Tibial nerve (tissue), 4 donors: ENCODE measurements around the gene PLA2G2A.

Experiments
- EP300 ChIP-seq, 2 donors: sonication (generic); formaldehyde crosslinking; IDR thresholded peaks; one replicate each; pipeline ENCODE4 v1.6.1; 2017; ENCODE audit warnings: antibody characterized with exemption in 2 of 2, mild to moderate bottlenecking in 1 of 2
- POLR2A ChIP-seq, 2 donors: fragments of 450-650 bp; IDR thresholded peaks; one replicate each; pipeline ENCODE4 v1.6.1; 2017; ENCODE audit warnings: antibody characterized with exemption in 2 of 2, mild to moderate bottlenecking in 2 of 2, moderate library complexity in 2 of 2
- TF ChIP-seq, protein P1 (sequence below), 5 experiments: fragments of 200-600 bp in 3 of 5; fragments of 450-650 bp in 2 of 5; sonication (generic) in 3 of 5; IDR thresholded peaks; one replicate each; pipeline ENCODE4 v1.5.1; 2016 to 2019; ENCODE audit warnings: antibody characterized with exemption in 5 of 5, mild to moderate bottlenecking in 3 of 5, moderate library complexity in 2 of 5

DNA sequence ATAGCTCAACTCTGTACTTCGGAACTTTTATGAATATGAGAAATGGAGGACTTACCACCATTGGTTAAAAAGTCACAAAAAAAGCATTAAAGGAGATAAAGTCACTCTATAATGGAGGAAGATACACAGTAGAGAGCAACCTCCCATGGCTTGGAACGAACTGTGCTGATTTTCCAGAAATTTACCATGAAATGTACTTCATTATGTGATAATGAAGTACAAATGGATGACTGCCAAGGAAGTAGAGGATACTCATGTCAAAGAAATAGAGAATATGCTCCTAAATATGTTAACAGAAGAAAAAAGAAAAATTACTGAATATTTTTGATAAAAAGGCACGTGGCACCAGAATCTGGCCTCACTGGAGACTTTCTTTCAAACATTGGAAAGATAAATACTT lies 32.4 kb downstream of the PLA2G2A start:
- TF ChIP-seq, protein P1, sequence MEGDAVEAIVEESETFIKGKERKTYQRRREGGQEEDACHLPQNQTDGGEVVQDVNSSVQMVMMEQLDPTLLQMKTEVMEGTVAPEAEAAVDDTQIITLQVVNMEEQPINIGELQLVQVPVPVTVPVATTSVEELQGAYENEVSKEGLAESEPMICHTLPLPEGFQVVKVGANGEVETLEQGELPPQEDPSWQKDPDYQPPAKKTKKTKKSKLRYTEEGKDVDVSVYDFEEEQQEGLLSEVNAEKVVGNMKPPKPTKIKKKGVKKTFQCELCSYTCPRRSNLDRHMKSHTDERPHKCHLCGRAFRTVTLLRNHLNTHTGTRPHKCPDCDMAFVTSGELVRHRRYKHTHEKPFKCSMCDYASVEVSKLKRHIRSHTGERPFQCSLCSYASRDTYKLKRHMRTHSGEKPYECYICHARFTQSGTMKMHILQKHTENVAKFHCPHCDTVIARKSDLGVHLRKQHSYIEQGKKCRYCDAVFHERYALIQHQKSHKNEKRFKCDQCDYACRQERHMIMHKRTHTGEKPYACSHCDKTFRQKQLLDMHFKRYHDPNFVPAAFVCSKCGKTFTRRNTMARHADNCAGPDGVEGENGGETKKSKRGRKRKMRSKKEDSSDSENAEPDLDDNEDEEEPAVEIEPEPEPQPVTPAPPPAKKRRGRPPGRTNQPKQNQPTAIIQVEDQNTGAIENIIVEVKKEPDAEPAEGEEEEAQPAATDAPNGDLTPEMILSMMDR (IDR thresholded peaks at IDR 0.05): no peak
- no peak for TF ChIP-seq EP300 (IDR thresholded peaks at IDR 0.05)
- no peak for TF ChIP-seq POLR2A (IDR thresholded peaks at IDR 0.05)
